ENCODE data around the gene MAGOH. TPM values are rescaled to one million over a fixed set of nuclear protein-coding genes. Genes with fewer than 3 reads are reported as not detected.
"Not testable (repeated sequence)": the region's sequence is repeated elsewhere in the genome, so short reads cannot be mapped to it uniquely, and the experiment has no call there.

Gene MAGOH
- total and polyA plus RNA-seq, 4 donors = 16.4 to 32.5 (median 26.5) TPM

- H3K4me1 ChIP-seq (ENCODE audit: control insufficient read depth in 4 of 4, insufficient read depth in 4 of 4, low read length in 3 of 4); H3K9ac ChIP-seq (ENCODE audit: low read depth in 1 of 2, low read length in 2 of 2); H3K27me3 ChIP-seq (ENCODE audit: control insufficient read depth in 4 of 4, insufficient read depth in 4 of 4, low read length in 3 of 4); DNase-seq (ENCODE audit: low spot score); H3K4me3 ChIP-seq (ENCODE audit: low read depth in 1 of 3, low read length in 3 of 3); H3K27ac ChIP-seq (ENCODE audit: low read depth in 1 of 2, low read length in 2 of 2); H3K9me3 ChIP-seq (ENCODE audit: control insufficient read depth in 4 of 4, low read length in 3 of 4): not testable (repeated sequence)
- peaks cover 18 to 81% (median 77%) of the 10 kb centered on the region in 4 donors for H3K36me3 ChIP-seq (ENCODE audit: control insufficient read depth in 4 of 4, insufficient read depth in 3 of 4, low read depth in 1 of 4, low read length in 3 of 4)
- WGBS = 100% methylated on average over 1 of the region's 1 CpG
These were observed 32.8 kb downstream of the MAGOH start for GRCh38 chr1:53205496-53205895.

GRCh38 chr1:53203466-53203865 lies 34.9 kb downstream of the MAGOH start:
- H3K4me1 ChIP-seq (ENCODE audit: control insufficient read depth in 4 of 4, insufficient read depth in 4 of 4, low read length in 3 of 4) = peaks cover 4 to 18% (median 7%) of the 10 kb centered on the region in 4 donors
- peaks cover 0 to 6% (median under 1%) of the 10 kb centered on the region in 4 donors for H3K9me3 ChIP-seq (ENCODE audit: control insufficient read depth in 4 of 4, low read length in 3 of 4)
- no peak for DNase-seq (ENCODE audit: low spot score)
- H3K9ac ChIP-seq (ENCODE audit: low read depth in 1 of 2, low read length in 2 of 2) = no peak overlapping the region
- H3K36me3 ChIP-seq (ENCODE audit: control insufficient read depth in 4 of 4, insufficient read depth in 3 of 4, low read depth in 1 of 4, low read length in 3 of 4) = peaks cover 12 to 66% (median 60%) of the 10 kb centered on the region in 4 donors
- no peak overlapping the region for H3K4me3 ChIP-seq (ENCODE audit: low read depth in 1 of 3, low read length in 3 of 3)
- 93% methylated on average over 3 of the region's 3 CpGs for WGBS
- no peaks in the 10 kb centered on the region for H3K27me3 ChIP-seq (ENCODE audit: control insufficient read depth in 4 of 4, insufficient read depth in 4 of 4, low read length in 3 of 4)
- TF ChIP-seq TAF1 (conservative IDR thresholded peaks at IDR 0.05) = no peak
- TF ChIP-seq, protein P1, sequence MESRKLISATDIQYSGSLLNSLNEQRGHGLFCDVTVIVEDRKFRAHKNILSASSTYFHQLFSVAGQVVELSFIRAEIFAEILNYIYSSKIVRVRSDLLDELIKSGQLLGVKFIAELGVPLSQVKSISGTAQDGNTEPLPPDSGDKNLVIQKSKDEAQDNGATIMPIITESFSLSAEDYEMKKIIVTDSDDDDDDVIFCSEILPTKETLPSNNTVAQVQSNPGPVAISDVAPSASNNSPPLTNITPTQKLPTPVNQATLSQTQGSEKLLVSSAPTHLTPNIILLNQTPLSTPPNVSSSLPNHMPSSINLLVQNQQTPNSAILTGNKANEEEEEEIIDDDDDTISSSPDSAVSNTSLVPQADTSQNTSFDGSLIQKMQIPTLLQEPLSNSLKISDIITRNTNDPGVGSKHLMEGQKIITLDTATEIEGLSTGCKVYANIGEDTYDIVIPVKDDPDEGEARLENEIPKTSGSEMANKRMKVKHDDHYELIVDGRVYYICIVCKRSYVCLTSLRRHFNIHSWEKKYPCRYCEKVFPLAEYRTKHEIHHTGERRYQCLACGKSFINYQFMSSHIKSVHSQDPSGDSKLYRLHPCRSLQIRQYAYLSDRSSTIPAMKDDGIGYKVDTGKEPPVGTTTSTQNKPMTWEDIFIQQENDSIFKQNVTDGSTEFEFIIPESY (IDR thresholded peaks at IDR 0.05) = no peak
- TF ChIP-seq GABPA (IDR thresholded peaks at IDR 0.05 in 1 of 2, conservative IDR thresholded peaks at IDR 0.05 in 1 of 2) = no peak
- no peak overlapping the region for H3K27ac ChIP-seq (ENCODE audit: low read depth in 1 of 2, low read length in 2 of 2)

DNA sequence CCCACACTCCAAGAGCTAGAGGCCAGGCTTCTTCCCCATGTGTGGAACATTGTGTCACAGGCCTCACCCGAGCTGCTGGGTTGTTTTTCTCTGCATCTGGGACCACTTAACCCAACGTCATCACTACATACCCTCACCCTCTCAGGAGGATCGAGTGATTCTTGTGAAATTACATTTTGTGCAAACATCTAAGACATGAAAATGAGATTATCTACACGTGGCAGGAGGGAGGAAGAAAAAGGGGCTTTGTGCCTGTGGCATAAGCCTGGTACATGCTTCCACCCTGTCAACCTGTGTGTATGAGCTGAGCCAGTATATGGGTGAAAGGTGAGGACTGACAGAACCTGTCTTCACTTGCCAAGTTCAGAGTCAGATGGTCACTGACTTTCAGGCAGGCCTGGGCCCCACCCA lies 40.1 kb downstream of the MAGOH start:
- H3K36me3 ChIP-seq (ENCODE audit: control insufficient read depth in 4 of 4, insufficient read depth in 3 of 4, low read depth in 1 of 4, low read length in 3 of 4) = peaks cover 6 to 23% (median 22%) of the 10 kb centered on the region in 4 donors
- 18% methylated on average over 4 of the region's 4 CpGs for WGBS
- peak overlapping the region; percentile 98 to 99 for H3K27ac ChIP-seq (ENCODE audit: low read depth in 1 of 2, low read length in 2 of 2)
- H3K9me3 ChIP-seq (ENCODE audit: control insufficient read depth in 4 of 4, low read length in 3 of 4) = no peaks in the 10 kb centered on the region
- peak overlapping the region; percentile 91 to 97 for H3K9ac ChIP-seq (ENCODE audit: low read depth in 1 of 2, low read length in 2 of 2)
- peak overlapping the region in 2 of 3 donors; percentile 73 to 98 for H3K4me3 ChIP-seq (ENCODE audit: low read depth in 1 of 3, low read length in 3 of 3)
- peaks cover 9 to 64% (median 46%) of the 10 kb centered on the region in 4 donors for H3K4me1 ChIP-seq (ENCODE audit: control insufficient read depth in 4 of 4, insufficient read depth in 4 of 4, low read length in 3 of 4)
- no peak for DNase-seq (ENCODE audit: low spot score)
- no peaks in the 10 kb centered on the region for H3K27me3 ChIP-seq (ENCODE audit: control insufficient read depth in 4 of 4, insufficient read depth in 4 of 4, low read length in 3 of 4)
- no peak for TF ChIP-seq TAF1 (conservative IDR thresholded peaks at IDR 0.05)
- TF ChIP-seq HNF4G (IDR thresholded peaks at IDR 0.05) = peak; percentile 9
- TF ChIP-seq RXRA (IDR thresholded peaks at IDR 0.05) = peak; percentile 92 to 93
- TF ChIP-seq NR2F2 (IDR thresholded peaks at IDR 0.05) = no peak
- TF ChIP-seq MAX (IDR thresholded peaks at IDR 0.05) = peak; percentile 52
- no peak for TF ChIP-seq EGR1 (IDR thresholded peaks at IDR 0.05; ENCODE audit: low read depth in 2 of 2)
- peak in 1 of 2 donors; percentile 32 for TF ChIP-seq RAD21 (IDR thresholded peaks at IDR 0.05)
- TF ChIP-seq SP1 (IDR thresholded peaks at IDR 0.05) = peak; percentile 83
- TF ChIP-seq GABPA (IDR thresholded peaks at IDR 0.05 in 1 of 2, conservative IDR thresholded peaks at IDR 0.05 in 1 of 2) = peak in 1 of 2 donors; percentile 38
- TF ChIP-seq, protein P1 (IDR thresholded peaks at IDR 0.05) = peak; percentile 26
- TF ChIP-seq FOXA1 (IDR thresholded peaks at IDR 0.05) = no peak
- TF ChIP-seq JUND (IDR thresholded peaks at IDR 0.05) = peak in 1 of 2 donors; percentile 21
- TF ChIP-seq, protein P2, sequence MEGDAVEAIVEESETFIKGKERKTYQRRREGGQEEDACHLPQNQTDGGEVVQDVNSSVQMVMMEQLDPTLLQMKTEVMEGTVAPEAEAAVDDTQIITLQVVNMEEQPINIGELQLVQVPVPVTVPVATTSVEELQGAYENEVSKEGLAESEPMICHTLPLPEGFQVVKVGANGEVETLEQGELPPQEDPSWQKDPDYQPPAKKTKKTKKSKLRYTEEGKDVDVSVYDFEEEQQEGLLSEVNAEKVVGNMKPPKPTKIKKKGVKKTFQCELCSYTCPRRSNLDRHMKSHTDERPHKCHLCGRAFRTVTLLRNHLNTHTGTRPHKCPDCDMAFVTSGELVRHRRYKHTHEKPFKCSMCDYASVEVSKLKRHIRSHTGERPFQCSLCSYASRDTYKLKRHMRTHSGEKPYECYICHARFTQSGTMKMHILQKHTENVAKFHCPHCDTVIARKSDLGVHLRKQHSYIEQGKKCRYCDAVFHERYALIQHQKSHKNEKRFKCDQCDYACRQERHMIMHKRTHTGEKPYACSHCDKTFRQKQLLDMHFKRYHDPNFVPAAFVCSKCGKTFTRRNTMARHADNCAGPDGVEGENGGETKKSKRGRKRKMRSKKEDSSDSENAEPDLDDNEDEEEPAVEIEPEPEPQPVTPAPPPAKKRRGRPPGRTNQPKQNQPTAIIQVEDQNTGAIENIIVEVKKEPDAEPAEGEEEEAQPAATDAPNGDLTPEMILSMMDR (IDR thresholded peaks at IDR 0.05; ENCODE audit: low read depth, low read length, missing input control) = no peak
- TF ChIP-seq ATF3 (IDR thresholded peaks at IDR 0.05) = no peak
- TF ChIP-seq YY1 (IDR thresholded peaks at IDR 0.05) = no peak
- no peak for TF ChIP-seq FOXA2 (IDR thresholded peaks at IDR 0.05)
- TF ChIP-seq REST (IDR thresholded peaks at IDR 0.05) = peak; percentile 54
- TF ChIP-seq HNF4A (conservative IDR thresholded peaks at IDR 0.05) = peak; percentile 21 to 37
